HepG2 (cell line): Measurements from ENCODE around the gene DUOXA1. TPM values are rescaled to one million over a fixed set of nuclear protein-coding genes. Genes with fewer than 3 reads are reported as not detected.

Experiments used
- ATAC-seq: fragments of 200-7000 bp; cut with Tn5 transposase; 3 replicates; pipeline ENCODE4 v1.9.1; 2020; ENCODE audit warnings: mild to moderate bottlenecking, moderate library complexity
- BruUV-seq: library from RNA; stranded (reverse); fragments of 400-500 nt; replicated peaks from 2 replicates; lab custom pipeline; 2021; lab: Mats Ljungman, UMichigan
- CTCF ChIA-PET: fragments of 300-600 bp; formaldehyde crosslinking; extraction: SDS; loops from one replicate; lab custom pipeline; 2021; ENCODE audit warnings: low total read pairs, inconsistent platforms, low intra/inter-chr PET ratio; lab: Yijun Ruan, JAX
- POLR2A ChIA-PET: fragments of 350-600 bp; sonication (Branson Sonifier 250); formaldehyde crosslinking; loops from one replicate; lab custom pipeline; 2020; ENCODE audit warnings: antibody characterized with exemption, inconsistent platforms; lab: Yijun Ruan, JAX
- DNase-seq: peaks from one replicate; pipeline ENCODE4 v3.0.0-alpha.2; 2015; ENCODE audit warnings: low spot score
- FAIRE-seq: peaks from 3 replicates; lab custom pipeline; 2011; peaks lifted over from hg19 to GRCh38; lab: Jason Lieb, UNC
- H2AFZ ChIP-seq: one replicate; pipeline ENCODE4 v1.6.1; 2011; ENCODE audit warnings: low read length, inconsistent platforms
- H3K27ac ChIP-seq: fragments of 300-600 bp; 3 replicates; pipeline ENCODE4 v1.8.0; 2011; ENCODE audit warnings: mixed run types, mild to moderate bottlenecking, mixed read lengths, low read length, inconsistent platforms; ENCODE audit not compliant: insufficient read depth; ENCODE audit errors: extremely low read length
- H3K27me3 ChIP-seq, 2 experiments: fragments of 200-600 bp in 1 of 2; 2 replicates in 1 of 2; 3 replicates in 1 of 2; pipeline versions ENCODE4 v1.6.0 to v1.8.0; 2011; ENCODE audit warnings: low read length in 2 of 2, mild to moderate bottlenecking in 2 of 2, moderate library complexity in 2 of 2, inconsistent platforms in 1 of 2; ENCODE audit not compliant: insufficient read depth in 2 of 2, control insufficient read depth in 1 of 2
- H3K36me3 ChIP-seq, 2 experiments: fragments of 200-600 bp in 1 of 2; replicated peaks in 1 of 2; 2 replicates in 1 of 2; 3 replicates in 1 of 2; pipeline versions ENCODE4 v1.5.1 to v1.8.0; 2011; ENCODE audit warnings: low read length in 2 of 2, inconsistent platforms in 1 of 2; ENCODE audit not compliant: insufficient read depth in 2 of 2, control insufficient read depth in 1 of 2
- H3K4me1 ChIP-seq: 2 replicates; pipeline ENCODE4 v1.5.1; 2012; ENCODE audit warnings: low read length, inconsistent platforms; ENCODE audit not compliant: insufficient read depth
- H3K4me2 ChIP-seq: 2 replicates; pipeline ENCODE4 v1.6.0; 2011; ENCODE audit warnings: low read depth, low read length, inconsistent platforms
- H3K4me3 ChIP-seq, 3 experiments: fragments of 200-600 bp in 1 of 3; sonication (generic), shearing (Covaris generic) in 1 of 3; replicated peaks in 1 of 3; 2 replicates each; pipeline ENCODE4 v1.5.1; 2011 to 2016; ENCODE audit warnings: low read length in 3 of 3, inconsistent platforms in 2 of 3, low read depth in 2 of 3, mild to moderate bottlenecking in 2 of 3, control low read depth in 1 of 3, mixed read lengths in 1 of 3; ENCODE audit not compliant: insufficient read depth in 1 of 3
- H3K79me2 ChIP-seq: one replicate; pipeline ENCODE4 v1.6.1; 2011; ENCODE audit warnings: low read length, inconsistent platforms; ENCODE audit not compliant: insufficient read depth
- H3K9ac ChIP-seq: 2 replicates; pipeline ENCODE4 v1.6.0; 2011; ENCODE audit warnings: mild to moderate bottlenecking, low read depth, low read length, inconsistent platforms; ENCODE audit not compliant: insufficient read depth
- H3K9me3 ChIP-seq: 2 replicates; pipeline ENCODE4 v1.5.1; 2012; ENCODE audit warnings: mild to moderate bottlenecking, low read length
- H4K20me1 ChIP-seq: 2 replicates; pipeline ENCODE4 v1.6.0; 2011; ENCODE audit warnings: inconsistent platforms, mild to moderate bottlenecking, low read length, moderate library complexity; ENCODE audit not compliant: insufficient read depth
- ARNT ChIP-seq: fragments of 450-650 bp; IDR thresholded peaks from 2 replicates; pipeline ENCODE4 v1.6.1; 2017
- FIP1L1 ChIP-seq: fragments of 200-400 bp; formaldehyde crosslinking; IDR thresholded peaks from 2 replicates; pipeline ENCODE4 v1.6.1; 2018; ENCODE audit warnings: low read depth, mild to moderate bottlenecking, low read length, moderate library complexity, borderline replicate concordance; ENCODE audit not compliant: insufficient read depth
- HMG20A ChIP-seq: IDR thresholded peaks from 2 replicates; pipeline ENCODE4 v1.6.1; 2016; ENCODE audit warnings: borderline replicate concordance
- HNRNPK ChIP-seq: fragments of 200-400 bp; formaldehyde crosslinking; IDR thresholded peaks from 2 replicates; pipeline ENCODE4 v1.6.1; 2018; ENCODE audit warnings: low read length, low read depth, moderate library complexity, mild to moderate bottlenecking; ENCODE audit not compliant: poor library complexity, severe bottlenecking
- PBX3 ChIP-seq: sonication (generic); formaldehyde crosslinking; IDR thresholded peaks from 2 replicates; pipeline ENCODE4 v1.8.1; 2023; ENCODE audit warnings: missing genetic modification reagents, inconsistent platforms, borderline replicate concordance
- PHB2 ChIP-seq: fragments of 450-650 bp; IDR thresholded peaks from 2 replicates; pipeline ENCODE4 v1.6.1; 2018; ENCODE audit not compliant: partially characterized antibody
- PLRG1 ChIP-seq: fragments of 450-650 bp; conservative IDR thresholded peaks from 2 replicates; pipeline ENCODE4 v1.6.1; 2016
- RFXANK ChIP-seq: IDR thresholded peaks from 2 replicates; pipeline ENCODE4 v1.6.1; 2016
- SNAPC4 ChIP-seq: sonication (generic); formaldehyde crosslinking; IDR thresholded peaks from 2 replicates; pipeline ENCODE4 v1.4.0; 2020; ENCODE audit warnings: mild to moderate bottlenecking, missing genetic modification reagents
- ZNF709 ChIP-seq: sonication (generic); formaldehyde crosslinking; IDR thresholded peaks from 2 replicates; pipeline ENCODE4 v1.5.0; 2020; ENCODE audit warnings: mild to moderate bottlenecking, missing genetic modification reagents
- WGBS: methylation state at CpG from one replicate; pipeline ENCODE4 v1.1.6; 2017; ENCODE audit warnings: low lambda C conversion rate; 5-methylcytosine and 5-hydroxymethylcytosine counted together
- in situ Hi-C: cut with HindIII; loops from 2 replicates; pipeline ENCODE4 v1.10.0; 2017; ENCODE audit warnings: low pct_unique_long_range_greater_than_20kb; ENCODE audit not compliant: extremely low pct_ligation_motif_present
- intact Hi-C: fragments of 100-400 bp; cut with micrococcal nuclease; formaldehyde crosslinking; loops from one replicate; pipeline ENCODE4 v1.10.0; 2022; ENCODE audit not compliant: unreplicated experiment
- polyA plus RNA-seq, 8 experiments: library from polyadenylated mRNA; depleted of rRNA in 3 of 8; stranded (reverse) in 7 of 8; unstranded in 1 of 8; fragments of >200 nt; fragmentation: Illumina TruSeq in 4 of 8; extraction: Trizol in 4 of 8; gene quantifications; 2 replicates each; pipeline versions ENCODE4 v1.2.1 to v1.2.3, GENCODE V29; 2011 to 2016; ENCODE audit warnings: low read depth in 4 of 8, missing spikeins in 1 of 8, mixed read lengths in 1 of 8; ENCODE audit not compliant: insufficient read depth in 1 of 8
- total RNA-seq, 5 experiments: library from RNA; depleted of rRNA; stranded (reverse); fragments of >200 nt; fragmentation: Illumina TruSeq; extraction: Trizol; gene quantifications; 2 replicates each; pipeline ENCODE4 v1.2.3, GENCODE V29; 2016; ENCODE audit warnings: low read depth in 1 of 5
- TF ChIP-seq, protein P1 (sequence below): sonication (generic); formaldehyde crosslinking; IDR thresholded peaks from 2 replicates; pipeline ENCODE4 v1.4.0; 2020; ENCODE audit warnings: low read depth, mild to moderate bottlenecking, missing genetic modification reagents
- TF ChIP-seq, protein P2 (sequence below): IDR thresholded peaks from 2 replicates; pipeline ENCODE4 v1.6.1; 2016; ENCODE audit warnings: low read depth, borderline replicate concordance
- TF ChIP-seq, protein P3 (sequence below): sonication (generic); formaldehyde crosslinking; IDR thresholded peaks from 2 replicates; pipeline ENCODE4 v1.4.0; 2020; ENCODE audit warnings: missing genetic modification reagents, mild to moderate bottlenecking, borderline replicate concordance

DUOXA1 gene
- total and polyA plus RNA-seq, 2 of the 13 experiments (the other 11 are each of a cell fraction or from before 2014, with no cell fraction given), result not detected

DNA sequence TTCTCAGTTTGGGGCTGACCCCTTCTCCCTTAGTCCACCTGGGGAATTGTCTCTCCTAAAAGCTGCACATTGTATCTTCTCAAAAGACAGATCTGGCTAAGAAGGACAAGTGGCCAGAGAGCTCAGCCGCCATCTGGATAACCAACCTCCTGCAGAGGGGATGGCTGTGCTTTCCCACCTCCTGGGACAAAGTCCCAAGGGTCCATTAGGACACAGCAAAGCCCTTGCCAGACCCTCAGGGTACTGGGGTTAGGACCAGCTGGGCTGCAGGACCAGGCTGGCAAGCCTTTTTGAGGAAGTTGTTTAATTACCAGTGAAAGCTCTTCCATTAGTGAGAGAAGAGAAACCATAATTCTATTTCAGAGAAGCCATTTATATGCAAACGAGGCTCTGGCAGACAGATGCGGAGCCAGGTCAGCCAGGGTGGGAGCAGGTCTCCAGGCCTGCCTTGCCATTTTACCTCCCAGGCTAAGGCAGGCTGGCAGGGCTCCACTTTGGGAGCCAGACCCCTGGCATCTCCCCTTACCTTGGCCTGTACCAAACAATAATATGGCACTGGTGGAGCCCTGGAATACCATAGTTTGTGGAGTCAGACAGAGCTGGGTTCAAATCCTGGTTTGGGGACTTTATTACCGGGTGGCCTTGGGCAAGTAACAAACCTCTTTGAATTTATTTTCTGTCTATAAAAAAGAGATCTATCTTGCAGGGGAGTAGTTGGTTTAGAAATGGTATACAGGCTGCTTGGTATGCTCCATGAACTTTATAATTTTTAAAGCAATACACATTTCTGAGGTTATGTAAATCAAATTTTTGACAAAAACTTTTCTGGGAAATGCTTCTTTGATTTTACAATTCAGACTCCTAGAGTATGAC lies 40.2 kb upstream of the DUOXA1 start:
- H2AFZ ChIP-seq, result no peak overlapping the region
- BruUV-seq, result no TSS peak
- no peak overlapping the region for H3K4me3 ChIP-seq
- no peaks in the 10 kb centered on the region for H4K20me1 ChIP-seq
- H3K27ac ChIP-seq, result no peak overlapping the region
- CTCF ChIA-PET, result no interaction called here
- peaks cover 15 to 36% of the 10 kb centered on the region in 2 experiments for H3K36me3 ChIP-seq
- DNase-seq (no peak), FAIRE-seq (no peak), ATAC-seq (no peak)
- in situ Hi-C loops, result no loop called here
- H3K4me1 ChIP-seq, result peaks cover 16% of the 10 kb centered on the region
- no peaks in the 10 kb centered on the region for H3K79me2 ChIP-seq
- H3K27me3 ChIP-seq, result no peaks in the 10 kb centered on the region
- 94% methylated on average over 2 of the region's 4 CpGs for WGBS
- POLR2A ChIA-PET, result no interaction called here
- H3K9me3 ChIP-seq, result no peaks in the 10 kb centered on the region
- no peak overlapping the region for H3K4me2 ChIP-seq
- TF ChIP-seq PLRG1 (no peak), FIP1L1 (no peak), PBX3 (CRISPR knock-in tag) (no peak), PHB2 (no peak), HNRNPK (no peak), ARNT (no peak), HMG20A (no peak), SNAPC4 (CRISPR knock-in tag) (no peak), ZNF709 (CRISPR knock-in tag) (no peak), RFXANK (CRISPR knock-in tag) (no peak)
- TF ChIP-seq, protein P1, sequence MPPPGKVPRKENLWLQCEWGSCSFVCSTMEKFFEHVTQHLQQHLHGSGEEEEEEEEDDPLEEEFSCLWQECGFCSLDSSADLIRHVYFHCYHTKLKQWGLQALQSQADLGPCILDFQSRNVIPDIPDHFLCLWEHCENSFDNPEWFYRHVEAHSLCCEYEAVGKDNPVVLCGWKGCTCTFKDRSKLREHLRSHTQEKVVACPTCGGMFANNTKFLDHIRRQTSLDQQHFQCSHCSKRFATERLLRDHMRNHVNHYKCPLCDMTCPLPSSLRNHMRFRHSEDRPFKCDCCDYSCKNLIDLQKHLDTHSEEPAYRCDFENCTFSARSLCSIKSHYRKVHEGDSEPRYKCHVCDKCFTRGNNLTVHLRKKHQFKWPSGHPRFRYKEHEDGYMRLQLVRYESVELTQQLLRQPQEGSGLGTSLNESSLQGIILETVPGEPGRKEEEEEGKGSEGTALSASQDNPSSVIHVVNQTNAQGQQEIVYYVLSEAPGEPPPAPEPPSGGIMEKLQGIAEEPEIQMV (CRISPR knock-in tag), result no peak
- TF ChIP-seq, protein P2, sequence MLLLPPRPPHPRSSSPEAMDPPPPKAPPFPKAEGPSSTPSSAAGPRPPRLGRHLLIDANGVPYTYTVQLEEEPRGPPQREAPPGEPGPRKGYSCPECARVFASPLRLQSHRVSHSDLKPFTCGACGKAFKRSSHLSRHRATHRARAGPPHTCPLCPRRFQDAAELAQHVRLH (CRISPR knock-in tag), result no peak
- TF ChIP-seq, protein P3, sequence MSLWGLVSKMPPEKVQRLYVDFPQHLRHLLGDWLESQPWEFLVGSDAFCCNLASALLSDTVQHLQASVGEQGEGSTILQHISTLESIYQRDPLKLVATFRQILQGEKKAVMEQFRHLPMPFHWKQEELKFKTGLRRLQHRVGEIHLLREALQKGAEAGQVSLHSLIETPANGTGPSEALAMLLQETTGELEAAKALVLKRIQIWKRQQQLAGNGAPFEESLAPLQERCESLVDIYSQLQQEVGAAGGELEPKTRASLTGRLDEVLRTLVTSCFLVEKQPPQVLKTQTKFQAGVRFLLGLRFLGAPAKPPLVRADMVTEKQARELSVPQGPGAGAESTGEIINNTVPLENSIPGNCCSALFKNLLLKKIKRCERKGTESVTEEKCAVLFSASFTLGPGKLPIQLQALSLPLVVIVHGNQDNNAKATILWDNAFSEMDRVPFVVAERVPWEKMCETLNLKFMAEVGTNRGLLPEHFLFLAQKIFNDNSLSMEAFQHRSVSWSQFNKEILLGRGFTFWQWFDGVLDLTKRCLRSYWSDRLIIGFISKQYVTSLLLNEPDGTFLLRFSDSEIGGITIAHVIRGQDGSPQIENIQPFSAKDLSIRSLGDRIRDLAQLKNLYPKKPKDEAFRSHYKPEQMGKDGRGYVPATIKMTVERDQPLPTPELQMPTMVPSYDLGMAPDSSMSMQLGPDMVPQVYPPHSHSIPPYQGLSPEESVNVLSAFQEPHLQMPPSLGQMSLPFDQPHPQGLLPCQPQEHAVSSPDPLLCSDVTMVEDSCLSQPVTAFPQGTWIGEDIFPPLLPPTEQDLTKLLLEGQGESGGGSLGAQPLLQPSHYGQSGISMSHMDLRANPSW, result no peak
- H3K9ac ChIP-seq, result no peak overlapping the region
- intact Hi-C loops, result no loop called here
